NCI-H146 treated with DMSO at 0.1 percent for 48 hours (cell line): Measurements from ENCODE around the gene CEP78.
A peak's percentile ranks its signal among the peaks of the same experiment; 100 is the strongest.
"Not testable (repeated sequence)": the region's sequence is repeated elsewhere in the genome, so short reads cannot be mapped to it uniquely, and the experiment has no call there.

Experiments used
- DNase-seq: peaks from one replicate; lab custom pipeline; 2025; ENCODE audit not compliant: unreplicated experiment; lab: John Stamatoyannopoulos, UW

CEP78 gene

GRCh38 chr9:78235762-78236550 is at the start of gene CEP78:
Gene CEP78, plus strand, starts transcription at chr9:78236075. Its CDS starts 276 bp downstream, at chr9:78236351.
- DNase-seq: peak; percentile 71

GRCh38 chr9:78187763-78188484 is 48.0 kb upstream of the CEP78 start:
- DNase-seq: no peak

- no peak for DNase-seq
These were observed 47.3 kb upstream of the CEP78 start for GRCh38 chr9:78188594-78188993.

- DNase-seq: no peak
These were observed 46.9 kb upstream of the CEP78 start for GRCh38 chr9:78189001-78189400.

- DNase-seq: no peak
These were observed 46.4 kb upstream of the CEP78 start for GRCh38 chr9:78189461-78189860.

- no peak for DNase-seq
These were observed 43.9 kb upstream of the CEP78 start for GRCh38 chr9:78191931-78192330.

GRCh38 chr9:78196258-78196657 is 39.6 kb upstream of the CEP78 start:
- DNase-seq: no peak

- peak; percentile 6 for DNase-seq
These were observed 34.6 kb upstream of the CEP78 start for GRCh38 chr9:78201158-78201777.

GRCh38 chr9:78207319-78207718 is 28.6 kb upstream of the CEP78 start:
- DNase-seq: no peak

GRCh38 chr9:78207901-78208300 is 28.0 kb upstream of the CEP78 start:
- DNase-seq: no peak

- DNase-seq: no peak
These were observed 26.7 kb upstream of the CEP78 start for GRCh38 chr9:78209127-78209526.

GRCh38 chr9:78210841-78211301 is 25.0 kb upstream of the CEP78 start:
- no peak for DNase-seq

- DNase-seq: no peak
These were observed 23.0 kb upstream of the CEP78 start for GRCh38 chr9:78212868-78213267.

GRCh38 chr9:78213712-78214111 is 22.2 kb upstream of the CEP78 start:
- no peak for DNase-seq

- no peak for DNase-seq
These were observed 21.4 kb upstream of the CEP78 start for GRCh38 chr9:78214492-78214891.

- no peak for DNase-seq
These were observed 20.2 kb upstream of the CEP78 start for GRCh38 chr9:78215706-78216105.

GRCh38 chr9:78218890-78219289 is 17.0 kb upstream of the CEP78 start:
- no peak for DNase-seq

- no peak for DNase-seq
These were observed 14.4 kb upstream of the CEP78 start for GRCh38 chr9:78221425-78221824.

- not testable (repeated sequence) for DNase-seq
These were observed 14.0 kb upstream of the CEP78 start for GRCh38 chr9:78221841-78222240.

- no peak for DNase-seq
These were observed 5.1 kb upstream of the CEP78 start for GRCh38 chr9:78230761-78231160.

GRCh38 chr9:78232471-78232870 is 3.4 kb upstream of the CEP78 start:
- not testable (repeated sequence) for DNase-seq

GRCh38 chr9:78234810-78235209 is 1.1 kb upstream of the CEP78 start:
- no peak for DNase-seq
